HL-60 (cell line): ENCODE measurements around the gene SLC7A6.

Source experiments
- DNase-seq, 2 experiments: peaks; one replicate each; pipeline ENCODE4 v3.0.0-alpha.2; 2010 to 2020; ENCODE audit warnings: low read depth in 1 of 2, low spot score in 1 of 2
- H3K27ac ChIP-seq: fragments of 250-450 bp; sonication (Bioruptor Pico); replicated peaks from 2 replicates; pipeline ENCODE4 v1.5.1; 2020; ENCODE audit warnings: mild to moderate bottlenecking, moderate library complexity
- H3K27me3 ChIP-seq: fragments of 250-450 bp; sonication (Bioruptor Pico); 2 replicates; pipeline ENCODE4 v1.5.1; 2021; ENCODE audit warnings: mild to moderate bottlenecking, moderate library complexity; ENCODE audit not compliant: insufficient read depth, poor library complexity, severe bottlenecking
- H3K4me3 ChIP-seq: replicated peaks from 2 replicates; pipeline ENCODE4 v1.5.1; 2011; ENCODE audit warnings: mild to moderate bottlenecking, control low read depth, low read length; ENCODE audit not compliant: insufficient read depth
- GABPA ChIP-seq: IDR thresholded peaks from 2 replicates; pipeline ENCODE4 v1.6.1; 2012; ENCODE audit warnings: low read depth
- POLR2AphosphoS5 ChIP-seq: IDR thresholded peaks from 2 replicates; pipeline ENCODE4 v1.6.1; 2012; ENCODE audit warnings: low read depth
- SPI1 ChIP-seq: IDR thresholded peaks from 2 replicates; pipeline ENCODE4 v1.6.1; 2012; ENCODE audit warnings: low read depth, mild to moderate bottlenecking, borderline replicate concordance
- TF ChIP-seq, protein P1 (sequence below): IDR thresholded peaks from 2 replicates; pipeline ENCODE4 v1.6.1; 2012; ENCODE audit warnings: low read depth; ENCODE audit not compliant: insufficient replicate concordance
- TF ChIP-seq, protein P2 (sequence below): IDR thresholded peaks from one replicate; pipeline ENCODE4 v1.5.1; 2011; ENCODE audit warnings: low read length, control low read depth, inconsistent platforms; ENCODE audit not compliant: insufficient read depth

Gene SLC7A6

DNA sequence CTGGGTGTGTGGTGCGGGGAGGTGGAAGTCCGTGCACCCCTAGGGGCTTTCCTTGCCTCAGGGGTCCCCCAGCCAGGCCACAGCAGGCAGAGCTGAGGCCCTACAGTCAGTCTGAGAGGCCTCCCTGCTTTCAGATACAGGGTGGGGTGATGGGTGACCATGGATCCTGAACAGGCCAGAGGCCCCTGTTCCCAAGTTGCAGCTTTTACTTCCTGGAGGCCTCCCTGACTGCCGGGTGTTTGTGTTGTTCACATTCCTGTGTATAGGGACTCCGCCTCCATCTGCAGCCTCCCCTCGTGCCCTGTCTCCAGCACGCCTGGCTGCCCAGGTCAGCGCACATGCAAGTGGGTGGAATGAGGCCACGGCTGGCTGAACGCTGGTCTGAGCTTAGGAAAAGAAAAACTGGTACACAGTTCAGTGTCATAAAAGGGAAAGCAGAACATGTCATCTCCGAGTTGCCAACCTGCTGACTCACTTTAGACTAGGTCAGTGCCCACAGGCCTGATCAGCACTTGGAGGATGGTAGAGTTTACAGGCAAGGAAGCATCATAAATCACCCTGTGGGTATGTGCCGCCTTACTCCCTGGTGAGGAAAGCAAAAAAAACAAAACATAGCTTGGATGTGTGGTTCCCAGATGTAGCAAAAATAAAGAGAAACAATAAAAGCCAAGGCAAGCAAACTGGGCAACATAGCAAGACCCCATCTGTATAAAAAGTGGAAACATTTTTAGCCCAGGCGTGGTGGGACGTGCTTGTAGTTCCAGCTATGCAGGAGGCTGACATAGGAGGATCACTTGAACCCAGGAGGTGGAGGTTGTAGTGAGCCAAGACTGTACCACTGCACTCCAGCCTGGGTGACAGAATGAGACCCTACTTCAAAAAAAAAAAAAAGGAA lies 6.2 kb upstream of the SLC7A6 start:
- H3K27ac ChIP-seq = peak overlapping the region; percentile 87
- no peaks in the 10 kb centered on the region for H3K27me3 ChIP-seq
- no peak overlapping the region for H3K4me3 ChIP-seq
- peak; percentile 36 to 80 for DNase-seq
- TF ChIP-seq GABPA (no peak), POLR2AphosphoS5 (no peak), SPI1 (no peak)
- TF ChIP-seq, protein P1, sequence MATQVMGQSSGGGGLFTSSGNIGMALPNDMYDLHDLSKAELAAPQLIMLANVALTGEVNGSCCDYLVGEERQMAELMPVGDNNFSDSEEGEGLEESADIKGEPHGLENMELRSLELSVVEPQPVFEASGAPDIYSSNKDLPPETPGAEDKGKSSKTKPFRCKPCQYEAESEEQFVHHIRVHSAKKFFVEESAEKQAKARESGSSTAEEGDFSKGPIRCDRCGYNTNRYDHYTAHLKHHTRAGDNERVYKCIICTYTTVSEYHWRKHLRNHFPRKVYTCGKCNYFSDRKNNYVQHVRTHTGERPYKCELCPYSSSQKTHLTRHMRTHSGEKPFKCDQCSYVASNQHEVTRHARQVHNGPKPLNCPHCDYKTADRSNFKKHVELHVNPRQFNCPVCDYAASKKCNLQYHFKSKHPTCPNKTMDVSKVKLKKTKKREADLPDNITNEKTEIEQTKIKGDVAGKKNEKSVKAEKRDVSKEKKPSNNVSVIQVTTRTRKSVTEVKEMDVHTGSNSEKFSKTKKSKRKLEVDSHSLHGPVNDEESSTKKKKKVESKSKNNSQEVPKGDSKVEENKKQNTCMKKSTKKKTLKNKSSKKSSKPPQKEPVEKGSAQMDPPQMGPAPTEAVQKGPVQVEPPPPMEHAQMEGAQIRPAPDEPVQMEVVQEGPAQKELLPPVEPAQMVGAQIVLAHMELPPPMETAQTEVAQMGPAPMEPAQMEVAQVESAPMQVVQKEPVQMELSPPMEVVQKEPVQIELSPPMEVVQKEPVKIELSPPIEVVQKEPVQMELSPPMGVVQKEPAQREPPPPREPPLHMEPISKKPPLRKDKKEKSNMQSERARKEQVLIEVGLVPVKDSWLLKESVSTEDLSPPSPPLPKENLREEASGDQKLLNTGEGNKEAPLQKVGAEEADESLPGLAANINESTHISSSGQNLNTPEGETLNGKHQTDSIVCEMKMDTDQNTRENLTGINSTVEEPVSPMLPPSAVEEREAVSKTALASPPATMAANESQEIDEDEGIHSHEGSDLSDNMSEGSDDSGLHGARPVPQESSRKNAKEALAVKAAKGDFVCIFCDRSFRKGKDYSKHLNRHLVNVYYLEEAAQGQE = no peak
- TF ChIP-seq, protein P2, sequence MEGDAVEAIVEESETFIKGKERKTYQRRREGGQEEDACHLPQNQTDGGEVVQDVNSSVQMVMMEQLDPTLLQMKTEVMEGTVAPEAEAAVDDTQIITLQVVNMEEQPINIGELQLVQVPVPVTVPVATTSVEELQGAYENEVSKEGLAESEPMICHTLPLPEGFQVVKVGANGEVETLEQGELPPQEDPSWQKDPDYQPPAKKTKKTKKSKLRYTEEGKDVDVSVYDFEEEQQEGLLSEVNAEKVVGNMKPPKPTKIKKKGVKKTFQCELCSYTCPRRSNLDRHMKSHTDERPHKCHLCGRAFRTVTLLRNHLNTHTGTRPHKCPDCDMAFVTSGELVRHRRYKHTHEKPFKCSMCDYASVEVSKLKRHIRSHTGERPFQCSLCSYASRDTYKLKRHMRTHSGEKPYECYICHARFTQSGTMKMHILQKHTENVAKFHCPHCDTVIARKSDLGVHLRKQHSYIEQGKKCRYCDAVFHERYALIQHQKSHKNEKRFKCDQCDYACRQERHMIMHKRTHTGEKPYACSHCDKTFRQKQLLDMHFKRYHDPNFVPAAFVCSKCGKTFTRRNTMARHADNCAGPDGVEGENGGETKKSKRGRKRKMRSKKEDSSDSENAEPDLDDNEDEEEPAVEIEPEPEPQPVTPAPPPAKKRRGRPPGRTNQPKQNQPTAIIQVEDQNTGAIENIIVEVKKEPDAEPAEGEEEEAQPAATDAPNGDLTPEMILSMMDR = no peak

DNA sequence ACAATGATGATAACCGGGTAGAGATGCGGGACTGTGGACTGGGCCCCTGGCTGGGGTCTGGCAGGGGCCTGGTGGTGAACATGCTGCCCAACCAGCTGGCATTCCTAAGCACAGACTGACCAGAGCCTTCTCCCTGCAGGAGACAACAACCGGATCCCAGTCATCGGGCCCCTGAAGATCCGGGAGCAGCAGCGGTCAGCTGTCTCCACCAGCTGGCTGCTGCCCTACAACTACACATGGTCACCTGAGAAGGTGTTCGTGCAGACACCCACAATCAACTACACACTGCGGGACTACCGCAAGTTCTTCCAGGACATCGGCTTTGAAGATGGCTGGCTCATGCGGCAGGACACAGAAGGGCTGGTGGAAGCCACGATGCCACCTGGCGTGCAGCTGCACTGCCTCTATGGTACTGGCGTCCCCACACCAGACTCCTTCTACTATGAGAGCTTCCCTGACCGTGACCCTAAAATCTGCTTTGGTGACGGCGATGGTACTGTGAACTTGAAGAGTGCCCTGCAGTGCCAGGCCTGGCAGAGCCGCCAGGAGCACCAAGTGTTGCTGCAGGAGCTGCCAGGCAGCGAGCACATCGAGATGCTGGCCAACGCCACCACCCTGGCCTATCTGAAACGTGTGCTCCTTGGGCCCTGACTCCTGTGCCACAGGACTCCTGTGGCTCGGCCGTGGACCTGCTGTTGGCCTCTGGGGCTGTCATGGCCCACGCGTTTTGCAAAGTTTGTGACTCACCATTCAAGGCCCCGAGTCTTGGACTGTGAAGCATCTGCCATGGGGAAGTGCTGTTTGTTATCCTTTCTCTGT lies 5.1 kb upstream of the SLC7A6 start:
- TF ChIP-seq, protein P1 = no peak
- no peak for TF ChIP-seq GABPA
- TF ChIP-seq, protein P2 = no peak
- TF ChIP-seq SPI1 = no peak
- no peak for TF ChIP-seq POLR2AphosphoS5
- H3K4me3 ChIP-seq = no peak overlapping the region
- DNase-seq = peak in 1 of 2 experiments; percentile 36
- H3K27me3 ChIP-seq = no peaks in the 10 kb centered on the region
- H3K27ac ChIP-seq = peak overlapping the region; percentile 87

DNA sequence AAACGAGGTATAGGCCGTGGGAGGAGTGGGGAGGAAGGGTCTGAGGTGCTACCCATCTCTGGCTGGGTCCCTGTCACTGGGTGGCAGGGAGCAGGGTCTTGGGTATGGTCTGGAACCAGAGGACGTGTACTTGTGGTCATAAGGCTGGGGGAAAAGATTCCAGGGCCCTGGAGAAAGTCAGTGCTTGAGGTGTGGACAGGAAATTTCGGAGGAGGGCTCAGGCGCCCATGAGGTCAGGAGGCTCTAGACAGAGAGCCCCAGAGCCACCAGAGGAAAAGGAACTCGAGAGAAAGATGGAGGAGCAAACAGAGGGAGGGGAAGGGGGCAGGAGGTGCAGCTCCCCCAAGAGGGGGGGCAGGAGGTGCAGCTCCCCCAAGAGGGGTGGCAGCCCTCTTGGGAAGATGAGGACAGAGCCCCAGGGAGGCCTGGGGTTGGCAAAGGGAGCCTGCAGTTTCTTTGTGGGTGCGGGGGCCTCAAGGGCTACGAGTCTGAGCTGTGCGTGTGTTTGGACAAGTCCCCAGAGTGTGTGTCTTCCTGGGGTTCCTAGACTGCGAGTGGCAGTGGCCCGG lies 683 bp upstream of the SLC7A6 start:
- H3K4me3 ChIP-seq = peak overlapping the region; percentile 95
- no peak for DNase-seq
- H3K27me3 ChIP-seq = no peaks in the 10 kb centered on the region
- H3K27ac ChIP-seq = peak overlapping the region; percentile 83
- no peak for TF ChIP-seq POLR2AphosphoS5
- TF ChIP-seq, protein P2 = peak; percentile 92
